OCI-LY3 (cell line): ENCODE data around the gene PES1.
"Not testable (repeated sequence)": the region's sequence is repeated elsewhere in the genome, so short reads cannot be mapped to it uniquely, and the experiment has no call there.

Source experiments
- H2AFZ ChIP-seq: fragments of 200-600, 300-600 bp; shearing (Covaris generic); 2 replicates; pipeline ENCODE4 v1.6.0; 2014; ENCODE audit warnings: antibody characterized with exemption, low read depth, low read length
- H3K27ac ChIP-seq: fragments of 200-600, 300-600 bp; sonication (generic); 2 replicates; pipeline ENCODE4 v1.5.1; 2014; ENCODE audit warnings: mild to moderate bottlenecking, low read length, moderate library complexity, mixed read lengths
- H3K27me3 ChIP-seq: fragments of 200-600, 300-600 bp; sonication (generic); 2 replicates; pipeline ENCODE4 v1.6.1; 2014; ENCODE audit warnings: low read depth, low read length, mixed read lengths
- H3K36me3 ChIP-seq: fragments of 200-600, 300-600 bp; sonication (generic); replicated peaks from 2 replicates; pipeline ENCODE3; 2014; ENCODE audit warnings: low read depth, low read length, mixed read lengths
- H3K4me1 ChIP-seq: fragments of 300-600, 200-600 bp; sonication (generic); 2 replicates; pipeline ENCODE4 v1.6.1; 2014; ENCODE audit warnings: low read length, mixed read lengths
- H3K4me2 ChIP-seq: fragments of 200-600, 300-600 bp; sonication (generic); 2 replicates; pipeline ENCODE4 v1.6.1; 2014; ENCODE audit warnings: low read length, mixed read lengths
- H3K4me3 ChIP-seq: fragments of 300-600, 200-600 bp; sonication (generic); 2 replicates; pipeline ENCODE4 v1.5.1; 2014; ENCODE audit warnings: antibody characterized with exemption, mild to moderate bottlenecking, low read length, moderate library complexity
- H3K79me2 ChIP-seq: fragments of 300-600, 200-600 bp; shearing (Covaris generic); 2 replicates; pipeline ENCODE4 v1.6.1; 2014; ENCODE audit warnings: mild to moderate bottlenecking, low read length, mixed read lengths
- H3K9ac ChIP-seq: fragments of 300-600, 200-600 bp; shearing (Covaris generic); 2 replicates; pipeline ENCODE4 v1.6.0; 2014; ENCODE audit warnings: mild to moderate bottlenecking, low read length, moderate library complexity
- H3K9me3 ChIP-seq: fragments of 200-600, 300-600 bp; shearing (Covaris generic); 2 replicates; pipeline ENCODE4 v1.6.1; 2014; ENCODE audit warnings: low read length, mixed read lengths; ENCODE audit not compliant: insufficient read depth
- H4K20me1 ChIP-seq: fragments of 200-600, 300-600 bp; sonication (generic); 2 replicates; pipeline ENCODE4 v1.6.1; 2016; ENCODE audit warnings: low read length, mixed read lengths; ENCODE audit not compliant: insufficient read depth
- CTCF ChIP-seq: fragments of 200-600, 300-600 bp; sonication (generic); IDR thresholded peaks from 2 replicates; pipeline ENCODE4 v1.5.1; 2014; ENCODE audit warnings: antibody characterized with exemption, low read length, low read depth
- EZH2phosphoT487 ChIP-seq: fragments of 200-600 bp; shearing (Covaris generic); IDR thresholded peaks from 2 replicates; pipeline ENCODE4 v1.6.1; 2018; ENCODE audit warnings: antibody characterized with exemption, mixed run types, low read depth

PES1 gene

GRCh38 chr22:30568137-30568805 lies 23.4 kb downstream of the PES1 start:
- TF ChIP-seq EZH2phosphoT487 (no peak), CTCF (no peak)
- Histone ChIP-seq H3K36me3 (no peaks in the 10 kb centered on the region), H3K79me2 (no peaks in the 10 kb centered on the region), H3K4me3 (no peak overlapping the region), H2AFZ (no peak overlapping the region), H3K27me3 (peaks cover 14% of the 10 kb centered on the region; the same call in 1 of the 2 replicates), H4K20me1 (no peaks in the 10 kb centered on the region), H3K4me1 (no peaks in the 10 kb centered on the region), H3K4me2 (no peak overlapping the region), H3K27ac (no peak overlapping the region), H3K9ac (no peak overlapping the region), H3K9me3 (no peaks in the 10 kb centered on the region)

- not testable (repeated sequence) for H3K9ac ChIP-seq, H3K27ac ChIP-seq, H3K36me3 ChIP-seq, H3K9me3 ChIP-seq, H3K4me3 ChIP-seq, H3K4me1 ChIP-seq, H2AFZ ChIP-seq, H3K79me2 ChIP-seq, H4K20me1 ChIP-seq, H3K4me2 ChIP-seq
- H3K27me3 ChIP-seq = peaks cover 14% of the 10 kb centered on the region; the same call in 1 of the 2 replicates
Observed at GRCh38 chr22:30567277-30567676, 24.4 kb downstream of the PES1 start.

GRCh38 chr22:30566125-30566524 lies 25.6 kb downstream of the PES1 start:
- TF ChIP-seq EZH2phosphoT487 (no peak), CTCF (no peak)
- Histone ChIP-seq H3K4me1 (no peaks in the 10 kb centered on the region), H3K36me3 (no peaks in the 10 kb centered on the region), H3K79me2 (no peaks in the 10 kb centered on the region), H3K27me3 (peaks cover 14% of the 10 kb centered on the region; the same call in 1 of the 2 replicates), H3K4me2 (no peak overlapping the region), H4K20me1 (no peaks in the 10 kb centered on the region), H2AFZ (no peak overlapping the region), H3K9ac (no peak overlapping the region), H3K4me3 (no peak overlapping the region), H3K9me3 (no peaks in the 10 kb centered on the region), H3K27ac (no peak overlapping the region)

- Histone ChIP-seq H3K79me2 (no peaks in the 10 kb centered on the region), H2AFZ (no peak overlapping the region), H3K27me3 (peaks cover 14% of the 10 kb centered on the region; the same call in 1 of the 2 replicates), H3K9ac (no peak overlapping the region), H3K36me3 (no peaks in the 10 kb centered on the region), H3K4me2 (no peak overlapping the region), H3K27ac (no peak overlapping the region), H3K9me3 (no peaks in the 10 kb centered on the region), H3K4me1 (no peaks in the 10 kb centered on the region), H4K20me1 (no peaks in the 10 kb centered on the region), H3K4me3 (no peak overlapping the region)
- TF ChIP-seq CTCF = no peak
- TF ChIP-seq EZH2phosphoT487 = no peak
Observed at GRCh38 chr22:30565341-30565740, 26.4 kb downstream of the PES1 start.
